ENCODE measurements around the gene RPL37. TPM values are rescaled to one million over a fixed set of nuclear protein-coding genes. Genes with fewer than 3 reads are reported as not detected.

The RPL37 gene
- total and polyA plus RNA-seq, 9 of the 15 experiments (the other 6 are each of a cell fraction or from before 2014, with no cell fraction given): 2,342 to 7,963 (median 4,091) TPM

GRCh38 chr5:40834849-40835787 is at the start of gene RPL37 (continued):
- TF ChIP-seq, protein P1, sequence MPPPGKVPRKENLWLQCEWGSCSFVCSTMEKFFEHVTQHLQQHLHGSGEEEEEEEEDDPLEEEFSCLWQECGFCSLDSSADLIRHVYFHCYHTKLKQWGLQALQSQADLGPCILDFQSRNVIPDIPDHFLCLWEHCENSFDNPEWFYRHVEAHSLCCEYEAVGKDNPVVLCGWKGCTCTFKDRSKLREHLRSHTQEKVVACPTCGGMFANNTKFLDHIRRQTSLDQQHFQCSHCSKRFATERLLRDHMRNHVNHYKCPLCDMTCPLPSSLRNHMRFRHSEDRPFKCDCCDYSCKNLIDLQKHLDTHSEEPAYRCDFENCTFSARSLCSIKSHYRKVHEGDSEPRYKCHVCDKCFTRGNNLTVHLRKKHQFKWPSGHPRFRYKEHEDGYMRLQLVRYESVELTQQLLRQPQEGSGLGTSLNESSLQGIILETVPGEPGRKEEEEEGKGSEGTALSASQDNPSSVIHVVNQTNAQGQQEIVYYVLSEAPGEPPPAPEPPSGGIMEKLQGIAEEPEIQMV (tag; conservative IDR thresholded peaks at IDR 0.05; ENCODE audit: low read depth): no peak
- TF ChIP-seq ZNF12 (CRISPR knock-in tag; IDR thresholded peaks at IDR 0.05): no peak
- TF ChIP-seq ZNF217 (CRISPR knock-in tag; IDR thresholded peaks at IDR 0.05): no peak
- TF ChIP-seq SIX5 (IDR thresholded peaks at IDR 0.05; ENCODE audit: borderline replicate concordance in 1 of 2, insufficient read depth in 1 of 2, low read depth in 1 of 2, low read length in 2 of 2): peak; percentile 60 to 66
- peak; percentile 40; the same call in 1 of the 2 replicates for TF ChIP-seq ZC3H8 (IDR thresholded peaks at IDR 0.05)
- TF ChIP-seq ZBTB7A (IDR thresholded peaks at IDR 0.05; ENCODE audit: borderline replicate concordance, control insufficient read depth, low read depth, low read length): peak; percentile 94
- TF ChIP-seq MAFK (IDR thresholded peaks at IDR 0.05; ENCODE audit: low read length): no peak
- TF ChIP-seq KDM5B (IDR thresholded peaks at IDR 0.05; ENCODE audit: insufficient replicate concordance, low read depth, low read length): peak; percentile 97
- peak; percentile 77; the same call in 1 of the 2 replicates for TF ChIP-seq DMBX1 (CRISPR knock-in tag; IDR thresholded peaks at IDR 0.05; ENCODE audit: borderline replicate concordance)
- no peak for TF ChIP-seq ZNF23 (CRISPR knock-in tag; IDR thresholded peaks at IDR 0.05)
- TF ChIP-seq, protein P2, sequence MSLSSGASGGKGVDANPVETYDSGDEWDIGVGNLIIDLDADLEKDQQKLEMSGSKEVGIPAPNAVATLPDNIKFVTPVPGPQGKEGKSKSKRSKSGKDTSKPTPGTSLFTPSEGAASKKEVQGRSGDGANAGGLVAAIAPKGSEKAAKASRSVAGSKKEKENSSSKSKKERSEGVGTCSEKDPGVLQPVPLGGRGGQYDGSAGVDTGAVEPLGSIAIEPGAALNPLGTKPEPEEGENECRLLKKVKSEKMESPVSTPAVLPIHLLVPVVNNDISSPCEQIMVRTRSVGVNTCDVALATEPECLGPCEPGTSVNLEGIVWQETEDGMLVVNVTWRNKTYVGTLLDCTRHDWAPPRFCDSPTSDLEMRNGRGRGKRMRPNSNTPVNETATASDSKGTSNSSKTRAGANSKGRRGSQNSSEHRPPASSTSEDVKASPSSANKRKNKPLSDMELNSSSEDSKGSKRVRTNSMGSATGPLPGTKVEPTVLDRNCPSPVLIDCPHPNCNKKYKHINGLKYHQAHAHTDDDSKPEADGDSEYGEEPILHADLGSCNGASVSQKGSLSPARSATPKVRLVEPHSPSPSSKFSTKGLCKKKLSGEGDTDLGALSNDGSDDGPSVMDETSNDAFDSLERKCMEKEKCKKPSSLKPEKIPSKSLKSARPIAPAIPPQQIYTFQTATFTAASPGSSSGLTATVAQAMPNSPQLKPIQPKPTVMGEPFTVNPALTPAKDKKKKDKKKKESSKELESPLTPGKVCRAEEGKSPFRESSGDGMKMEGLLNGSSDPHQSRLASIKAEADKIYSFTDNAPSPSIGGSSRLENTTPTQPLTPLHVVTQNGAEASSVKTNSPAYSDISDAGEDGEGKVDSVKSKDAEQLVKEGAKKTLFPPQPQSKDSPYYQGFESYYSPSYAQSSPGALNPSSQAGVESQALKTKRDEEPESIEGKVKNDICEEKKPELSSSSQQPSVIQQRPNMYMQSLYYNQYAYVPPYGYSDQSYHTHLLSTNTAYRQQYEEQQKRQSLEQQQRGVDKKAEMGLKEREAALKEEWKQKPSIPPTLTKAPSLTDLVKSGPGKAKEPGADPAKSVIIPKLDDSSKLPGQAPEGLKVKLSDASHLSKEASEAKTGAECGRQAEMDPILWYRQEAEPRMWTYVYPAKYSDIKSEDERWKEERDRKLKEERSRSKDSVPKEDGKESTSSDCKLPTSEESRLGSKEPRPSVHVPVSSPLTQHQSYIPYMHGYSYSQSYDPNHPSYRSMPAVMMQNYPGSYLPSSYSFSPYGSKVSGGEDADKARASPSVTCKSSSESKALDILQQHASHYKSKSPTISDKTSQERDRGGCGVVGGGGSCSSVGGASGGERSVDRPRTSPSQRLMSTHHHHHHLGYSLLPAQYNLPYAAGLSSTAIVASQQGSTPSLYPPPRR (CRISPR knock-in tag; IDR thresholded peaks at IDR 0.05; ENCODE audit: borderline replicate concordance): peak; percentile 91; the same call in 1 of the 2 replicates
- TF ChIP-seq NCOA2 (IDR thresholded peaks at IDR 0.05; ENCODE audit: partially characterized antibody in 2 of 2): peak in 1 of 2 experiments; percentile 8
- TF ChIP-seq ZNF354B (CRISPR knock-in tag; IDR thresholded peaks at IDR 0.05): no peak; the same call in 1 of the 2 replicates
- peak; percentile 47 for TF ChIP-seq PRPF4 (IDR thresholded peaks at IDR 0.05; ENCODE audit: insufficient read depth, low read depth, low read length, poor library complexity, severe bottlenecking)
- TF ChIP-seq CHD2 (IDR thresholded peaks at IDR 0.05; ENCODE audit: low read depth, low read length): peak; percentile 39; the same call in 1 of the 2 replicates
- peak in 1 of 2 experiments; percentile 55; a peak in 1 of 4 replicates for TF ChIP-seq MCM7 (IDR thresholded peaks at IDR 0.05)
- TF ChIP-seq NFATC3 (IDR thresholded peaks at IDR 0.05): peak; percentile 94; the same call in 1 of the 2 replicates
- TF ChIP-seq, protein P3, sequence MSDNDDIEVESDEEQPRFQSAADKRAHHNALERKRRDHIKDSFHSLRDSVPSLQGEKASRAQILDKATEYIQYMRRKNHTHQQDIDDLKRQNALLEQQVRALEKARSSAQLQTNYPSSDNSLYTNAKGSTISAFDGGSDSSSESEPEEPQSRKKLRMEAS (CRISPR knock-in tag; IDR thresholded peaks at IDR 0.05): peak; percentile 93
- TF ChIP-seq SETDB1 (IDR thresholded peaks at IDR 0.05; ENCODE audit: low read length): no peak
- no peak for TF ChIP-seq SIRT6 (IDR thresholded peaks at IDR 0.05; ENCODE audit: low read depth, low read length)
